D721Med (cell line): Measurements from ENCODE around the gene NR2F6.

Experiments
- DNase-seq: peaks from one replicate; pipeline ENCODE4 v3.0.0; 2011; ENCODE audit warnings: low spot score; ENCODE audit not compliant: insufficient read length
- FAIRE-seq: peaks from 2 replicates; lab custom pipeline; 2011; peaks lifted over from hg19 to GRCh38; lab: Jason Lieb, UNC
- TF ChIP-seq, protein P1 (sequence below): IDR thresholded peaks from 2 replicates; pipeline ENCODE4 v1.5.1; 2012; ENCODE audit warnings: mild to moderate bottlenecking, control low read depth; ENCODE audit not compliant: insufficient read depth; ENCODE audit errors: missing control alignments

The NR2F6 gene

DNA sequence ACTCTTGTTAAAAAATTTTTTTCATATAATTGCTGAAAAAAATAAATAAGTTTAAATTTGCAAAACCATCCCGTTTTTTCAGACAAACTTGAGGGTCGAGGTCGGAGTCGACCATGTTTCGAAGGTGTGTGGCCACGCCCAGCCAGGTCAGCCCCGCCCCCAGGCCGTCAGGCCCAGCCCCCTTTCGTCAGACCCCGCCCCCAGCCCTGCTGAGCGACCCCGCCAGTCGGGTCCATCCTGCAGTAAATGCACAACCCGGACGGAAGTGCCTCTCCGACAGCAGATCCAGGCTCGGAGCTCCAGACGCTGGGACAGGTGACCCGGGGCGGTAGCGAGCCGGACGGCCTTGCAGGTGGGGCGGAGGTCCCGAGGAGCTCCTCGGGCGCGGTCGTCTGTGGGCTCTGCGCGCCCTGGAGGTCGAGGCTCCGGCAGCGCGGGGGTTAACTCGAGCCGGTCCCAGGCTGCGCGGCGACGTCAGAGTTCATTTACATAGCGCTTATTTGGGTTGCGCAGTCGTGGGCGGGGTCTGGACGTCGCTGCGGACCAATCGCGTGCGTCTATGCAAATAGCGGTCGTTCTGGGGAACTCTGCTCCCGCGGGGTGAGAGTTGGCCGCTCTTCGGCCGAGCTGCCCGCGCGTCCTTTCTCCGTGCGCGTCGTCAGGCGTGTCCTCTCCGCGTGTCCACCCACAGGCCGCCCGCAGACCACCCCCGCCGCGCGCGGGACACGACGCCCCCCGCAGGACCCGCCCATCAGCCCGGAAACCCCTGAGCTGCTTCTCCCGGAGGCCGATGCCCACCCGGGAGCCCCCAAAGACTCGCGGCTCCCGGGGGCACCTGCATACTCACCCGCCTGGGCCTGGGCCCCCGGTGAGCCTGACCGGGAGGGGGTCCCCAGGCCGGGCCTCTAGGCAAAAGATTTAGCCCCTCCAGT, 19.5 kb downstream of the NR2F6 start, which contains the start of gene OCEL1:
OCEL1 (plus strand) TSS at position 225 of the 932 bp plus-strand sequence; CDS start at position 247, 22 bp downstream.
- DNase-seq (peak; percentile 85), FAIRE-seq (no peak)
- TF ChIP-seq, protein P1, sequence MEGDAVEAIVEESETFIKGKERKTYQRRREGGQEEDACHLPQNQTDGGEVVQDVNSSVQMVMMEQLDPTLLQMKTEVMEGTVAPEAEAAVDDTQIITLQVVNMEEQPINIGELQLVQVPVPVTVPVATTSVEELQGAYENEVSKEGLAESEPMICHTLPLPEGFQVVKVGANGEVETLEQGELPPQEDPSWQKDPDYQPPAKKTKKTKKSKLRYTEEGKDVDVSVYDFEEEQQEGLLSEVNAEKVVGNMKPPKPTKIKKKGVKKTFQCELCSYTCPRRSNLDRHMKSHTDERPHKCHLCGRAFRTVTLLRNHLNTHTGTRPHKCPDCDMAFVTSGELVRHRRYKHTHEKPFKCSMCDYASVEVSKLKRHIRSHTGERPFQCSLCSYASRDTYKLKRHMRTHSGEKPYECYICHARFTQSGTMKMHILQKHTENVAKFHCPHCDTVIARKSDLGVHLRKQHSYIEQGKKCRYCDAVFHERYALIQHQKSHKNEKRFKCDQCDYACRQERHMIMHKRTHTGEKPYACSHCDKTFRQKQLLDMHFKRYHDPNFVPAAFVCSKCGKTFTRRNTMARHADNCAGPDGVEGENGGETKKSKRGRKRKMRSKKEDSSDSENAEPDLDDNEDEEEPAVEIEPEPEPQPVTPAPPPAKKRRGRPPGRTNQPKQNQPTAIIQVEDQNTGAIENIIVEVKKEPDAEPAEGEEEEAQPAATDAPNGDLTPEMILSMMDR: no peak

DNA sequence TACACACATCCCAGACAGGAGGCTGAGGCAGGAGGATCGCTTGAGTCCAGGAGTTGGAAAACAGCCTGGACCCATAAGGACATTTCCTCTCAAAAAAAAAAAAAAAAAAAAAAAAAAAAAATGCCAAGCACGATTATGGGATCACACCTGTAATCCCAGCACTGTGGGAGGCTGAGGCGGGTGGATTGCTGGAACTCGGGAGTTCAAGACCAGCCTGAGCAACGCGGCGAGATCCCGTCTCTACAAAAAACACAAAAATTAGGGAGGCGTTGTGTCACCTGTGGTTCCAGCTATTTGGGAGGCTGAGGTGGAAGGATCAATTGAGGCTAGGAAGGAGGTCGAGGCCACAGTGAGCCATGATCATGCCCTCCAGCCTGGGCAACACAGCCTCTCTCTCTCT, 20.7 kb downstream of the NR2F6 start:
- DNase-seq (no peak), FAIRE-seq (no peak)
- TF ChIP-seq, protein P1: no peak

DNA sequence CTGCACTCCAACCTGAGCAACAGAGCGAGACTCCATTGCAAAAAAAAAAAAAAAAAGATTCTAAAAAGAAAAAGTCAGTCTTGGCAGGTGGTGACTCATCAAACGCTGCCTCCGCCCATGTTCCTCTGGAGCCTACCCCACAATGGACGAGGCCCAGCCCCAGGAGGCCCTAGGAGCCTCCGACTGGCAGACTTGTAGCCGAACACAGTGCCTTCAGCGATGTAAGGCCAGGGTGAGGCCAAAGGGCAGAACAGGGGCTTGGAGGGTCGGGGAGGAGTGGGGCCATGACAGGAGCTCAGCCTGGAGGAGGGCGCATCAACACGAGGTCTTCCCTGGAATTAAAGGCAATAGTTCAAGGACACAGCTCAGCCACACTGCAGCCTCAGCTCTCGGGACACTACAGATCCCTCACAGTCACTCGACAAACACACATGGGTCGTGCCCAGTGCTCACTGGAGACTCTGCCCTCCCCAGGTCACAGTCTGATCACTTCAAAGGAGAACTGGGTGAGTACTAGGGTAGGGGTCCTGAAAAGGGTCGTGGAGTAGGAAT, 25.4 kb downstream of the NR2F6 start:
- no peak for DNase-seq
- no peak for FAIRE-seq
- TF ChIP-seq, protein P1: no peak

DNA sequence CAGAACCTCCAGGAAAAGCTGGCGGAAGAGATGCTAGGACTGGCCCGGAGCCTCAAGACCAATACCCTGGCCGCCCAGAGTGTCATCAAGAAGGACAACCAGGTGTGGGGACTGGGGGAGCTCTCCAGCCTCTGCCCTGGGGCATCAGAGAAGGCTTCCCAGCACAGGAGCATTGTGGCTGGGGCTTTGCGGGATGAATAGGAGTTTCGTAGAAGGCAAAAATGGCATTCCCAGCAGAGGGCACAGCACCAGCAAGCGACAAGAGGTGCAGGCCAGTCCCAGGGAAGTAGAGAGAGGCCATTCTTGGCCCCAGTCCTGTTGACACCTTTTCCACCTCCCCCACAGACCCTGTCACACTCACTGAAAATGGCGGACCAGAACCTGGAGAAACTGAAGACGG, 26.4 kb downstream of the NR2F6 start:
- DNase-seq: no peak
- TF ChIP-seq, protein P1: no peak
- no peak for FAIRE-seq

DNA sequence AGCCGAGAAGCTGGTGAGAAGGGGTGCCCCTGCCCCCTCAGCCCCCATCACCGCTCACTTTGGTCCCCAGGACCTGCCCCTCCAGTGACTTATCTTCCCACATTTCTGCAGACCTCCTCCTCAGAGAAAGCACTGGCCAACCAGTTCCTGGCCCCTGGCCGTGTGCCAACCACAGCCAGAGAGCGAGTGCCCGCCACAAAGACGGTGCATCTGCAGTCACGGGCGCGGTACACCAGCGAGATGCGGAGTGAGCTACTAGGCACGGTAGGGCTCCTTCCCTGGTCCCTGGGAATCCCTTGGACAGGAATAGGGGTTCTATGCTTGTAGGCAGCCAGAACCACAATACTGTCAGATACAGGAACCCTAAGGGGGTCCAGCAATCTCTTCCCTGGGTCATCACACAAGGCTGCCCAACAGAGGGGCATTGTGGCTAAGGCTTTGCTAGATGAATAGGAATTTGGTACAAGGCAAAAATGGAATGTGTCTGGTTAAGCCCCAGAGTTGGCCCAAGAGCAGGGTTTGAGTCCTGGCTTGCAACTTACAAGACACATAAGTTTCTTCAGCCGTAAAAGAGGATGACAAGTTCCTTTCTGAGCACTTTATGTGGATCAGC, 29.6 kb downstream of the NR2F6 start:
- DNase-seq: no peak
- TF ChIP-seq, protein P1: no peak
- FAIRE-seq: no peak

DNA sequence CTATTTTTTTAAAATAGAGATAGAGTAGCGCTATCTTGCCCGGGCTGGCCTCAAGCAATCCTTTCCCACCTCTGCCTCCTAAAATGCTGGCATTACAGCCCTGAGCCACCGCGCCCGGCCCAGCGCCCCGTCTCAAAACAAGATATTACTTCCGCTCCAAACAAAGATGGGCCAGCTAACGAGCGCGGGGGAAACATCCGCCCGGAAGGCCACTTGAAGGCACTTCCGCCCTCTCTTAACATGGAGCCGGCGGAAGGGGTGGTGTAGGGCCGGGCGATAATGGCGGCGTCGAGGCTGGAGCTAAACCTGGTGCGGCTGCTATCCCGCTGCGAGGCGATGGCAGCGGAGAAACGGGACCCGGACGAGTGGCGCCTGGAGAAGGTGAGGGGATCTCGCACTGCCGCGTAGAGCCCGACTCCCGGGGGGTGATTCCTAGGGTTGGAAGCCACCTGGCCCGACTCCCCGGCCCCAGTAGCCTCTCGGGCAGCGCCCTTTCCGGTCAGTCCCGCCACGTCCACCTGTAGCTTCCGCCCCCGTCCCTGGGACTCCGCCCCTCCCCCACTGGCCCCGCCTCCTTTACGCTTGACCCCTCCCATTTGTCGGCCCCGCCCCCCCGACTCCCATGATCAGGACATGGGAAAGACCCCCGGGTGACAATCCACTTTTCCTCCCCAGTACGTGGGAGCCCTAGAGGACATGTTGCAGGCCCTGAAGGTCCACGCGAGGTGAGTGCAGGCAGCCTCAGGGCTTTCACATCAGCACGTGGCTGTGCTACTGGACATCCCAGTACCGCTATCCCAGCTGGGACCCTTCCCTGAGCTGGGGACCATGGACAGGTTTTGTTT, 30.4 kb downstream of the NR2F6 start, which contains the start of gene USE1:
USE1 (plus strand) TSS at position 231 of the 845 bp plus-strand sequence; CDS start at position 280, 49 bp downstream.
- DNase-seq (peak; percentile 92), FAIRE-seq (no peak)
- TF ChIP-seq, protein P1: no peak
